Hematopoietic multipotent progenitor cell treated with erythropoietin and hydrocortisone succinate and interleukin-3 and kit ligand, for 17 days (in vitro differentiated cells): ENCODE data around the gene SPRTN.
"Not testable (repeated sequence)": the region's sequence is repeated elsewhere in the genome, so short reads cannot be mapped to it uniquely, and the experiment has no call there.

Experiments used
- DNase-seq: peaks from one replicate; pipeline ENCODE4 v3.0.0-alpha.2; 2015; ENCODE audit warnings: low spot score

The SPRTN gene

DNA sequence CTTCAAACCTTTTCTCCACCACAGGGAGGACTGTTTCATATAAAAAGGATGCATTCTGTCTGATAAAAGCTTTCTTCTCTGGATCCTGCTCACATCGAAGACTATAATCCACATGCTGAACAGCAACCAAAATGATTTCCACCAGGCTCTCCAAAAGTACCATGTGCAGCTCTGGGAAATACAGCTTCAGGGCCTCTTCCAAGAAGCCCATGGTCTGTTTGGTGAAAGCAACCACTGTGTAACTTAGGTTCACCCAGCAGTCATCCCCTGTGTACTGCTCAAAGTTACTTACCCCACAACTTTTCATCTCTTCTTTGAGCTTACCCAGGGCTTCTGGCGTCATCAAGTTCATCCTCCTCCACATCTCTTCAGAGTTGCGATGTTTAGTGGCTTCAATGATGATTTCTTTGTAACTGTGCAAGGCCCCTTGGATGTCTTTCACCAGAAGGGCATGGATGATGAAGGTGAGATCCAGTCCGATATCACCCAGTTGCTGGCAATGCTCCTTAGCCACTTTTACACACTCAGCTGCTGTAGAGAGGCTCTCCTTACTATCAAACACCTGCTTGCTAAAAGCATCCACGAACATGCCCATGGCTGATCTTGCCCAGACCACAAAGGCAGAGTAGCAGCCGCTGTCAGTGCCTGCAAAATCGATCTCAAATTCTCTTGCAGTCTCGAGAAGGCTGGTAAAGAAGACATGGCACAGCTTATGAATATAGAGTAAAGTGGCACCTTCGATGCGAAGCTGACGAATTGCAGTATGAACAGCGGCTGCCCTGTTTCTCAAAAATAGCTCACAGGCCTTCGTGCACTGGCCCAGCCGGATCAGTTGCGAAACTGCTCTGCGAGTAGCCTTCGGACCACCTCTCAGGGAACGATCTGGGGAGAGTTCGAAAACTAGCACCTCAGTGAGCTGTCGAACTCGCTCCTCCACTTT lies 2.2 kb upstream of the SPRTN start:
- DNase-seq = peak; percentile 19

DNA sequence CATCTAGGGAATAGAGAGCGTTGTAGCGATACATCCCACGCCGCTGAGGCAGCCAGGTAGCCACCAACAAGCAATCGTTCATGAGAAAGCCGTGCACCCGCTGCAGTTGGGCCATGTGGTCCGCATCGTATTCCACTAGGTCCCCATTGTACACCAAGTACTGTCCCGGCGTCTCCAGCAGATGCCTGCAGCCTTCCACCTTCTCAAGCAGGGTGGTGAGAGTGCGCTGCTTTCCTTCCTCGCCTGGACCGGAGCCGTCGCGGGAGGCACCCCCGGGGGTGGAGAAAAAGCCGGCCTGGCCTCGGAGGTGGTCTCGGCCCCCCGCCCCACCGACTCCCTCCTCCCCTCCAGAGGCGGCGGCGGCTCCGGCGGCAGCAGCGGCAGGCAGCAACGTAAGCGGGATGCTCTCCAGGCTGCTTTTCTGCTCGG lies 1.0 kb upstream of the SPRTN start:
- no peak for DNase-seq

DNA sequence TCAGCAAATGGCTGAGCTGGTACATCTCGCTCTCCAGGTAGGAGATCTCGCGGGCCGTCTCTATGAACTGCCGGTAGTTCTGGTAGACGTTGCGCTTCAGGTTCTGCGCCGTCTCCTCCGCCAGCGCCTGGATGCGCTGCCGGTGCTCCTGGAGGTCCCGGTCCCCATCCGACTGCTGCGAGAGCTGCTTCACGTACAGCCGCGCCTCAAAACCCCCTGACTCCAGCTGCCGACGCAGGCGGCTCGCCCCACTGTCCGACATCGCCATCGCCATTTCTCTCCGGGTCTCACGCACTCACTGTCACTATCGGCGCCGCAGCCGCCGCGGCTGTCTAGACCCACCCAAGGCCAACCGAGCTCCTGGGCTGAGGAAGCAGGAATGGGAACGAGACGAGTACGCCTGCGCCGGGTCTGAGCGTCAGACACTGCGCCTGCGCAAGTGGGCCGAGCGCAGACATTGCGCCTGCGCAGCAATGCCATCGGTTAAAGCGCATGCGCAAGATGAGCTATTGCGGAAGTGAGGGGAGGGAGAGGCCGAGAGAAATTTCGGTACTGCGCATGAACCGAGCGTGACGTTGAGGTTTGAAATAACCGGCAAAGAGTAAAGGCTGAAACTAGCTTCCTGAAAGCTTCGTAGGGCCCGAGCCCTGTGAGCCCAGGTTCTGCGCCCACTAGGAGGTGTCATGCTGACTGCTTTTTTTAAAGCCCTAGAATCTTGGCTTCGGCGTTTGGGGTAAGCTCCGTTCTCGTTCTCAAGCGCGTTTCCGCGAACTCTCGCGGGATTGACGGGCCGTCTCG lies 422 bp upstream of the SPRTN start, which contains the start of gene EXOC8:
Gene EXOC8 (minus strand): TSS at position 381 of the 798 bp plus-strand sequence. CDS start 107 bp downstream, at position 274.
- peak; percentile 100 for DNase-seq

DNA sequence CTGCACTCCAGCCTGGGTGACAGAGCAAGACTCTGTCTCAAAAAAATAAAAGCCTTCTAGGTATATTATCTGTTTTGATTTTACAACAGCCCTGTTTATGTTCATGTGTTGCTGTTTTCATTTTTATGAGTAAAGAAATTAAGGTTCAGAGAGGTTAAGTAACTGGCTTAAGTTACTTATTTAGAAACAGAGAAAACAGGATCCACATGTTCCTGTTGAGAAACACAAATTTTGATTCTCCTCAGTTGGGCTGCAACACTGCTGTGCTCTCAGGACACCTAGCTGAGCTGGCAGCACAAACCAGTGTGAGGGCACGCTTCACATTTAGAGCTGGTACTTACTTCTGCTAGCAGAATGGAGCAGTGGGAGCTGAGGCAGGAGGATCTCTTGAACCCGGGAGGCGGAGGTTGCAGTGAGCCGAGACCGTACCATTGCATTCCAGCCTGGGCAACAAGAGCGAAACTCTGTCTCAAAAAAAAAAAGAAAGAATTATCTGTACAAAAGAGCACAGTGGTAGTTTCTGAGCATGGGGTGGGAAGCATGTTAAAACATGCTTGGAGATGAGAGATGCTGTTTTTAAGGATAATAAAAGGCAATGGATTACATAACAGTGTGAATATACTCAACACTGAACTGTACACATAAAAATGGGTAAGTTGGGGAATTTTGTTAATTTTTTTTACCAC lies 2.4 kb downstream of the SPRTN start:
- DNase-seq = no peak

DNA sequence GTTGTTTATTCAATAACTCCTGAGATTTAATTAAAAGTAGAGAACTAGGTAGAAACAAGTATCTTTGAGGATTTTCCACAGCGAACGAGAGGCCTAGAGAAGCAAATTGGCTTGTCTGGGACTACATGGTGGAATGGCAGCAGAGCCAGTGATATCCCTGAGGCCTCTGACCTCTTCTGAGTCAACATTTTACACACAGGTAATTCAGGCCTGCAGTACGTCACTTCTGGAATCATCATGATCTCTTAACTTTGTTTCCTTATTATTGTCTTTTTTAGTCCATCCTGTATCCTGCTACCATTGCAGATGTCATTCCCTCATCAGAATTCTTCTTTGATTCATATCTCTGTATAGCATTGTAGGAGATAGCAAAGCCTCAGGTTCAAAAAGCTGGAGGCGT lies 9.9 kb downstream of the SPRTN start:
- DNase-seq = no peak

DNA sequence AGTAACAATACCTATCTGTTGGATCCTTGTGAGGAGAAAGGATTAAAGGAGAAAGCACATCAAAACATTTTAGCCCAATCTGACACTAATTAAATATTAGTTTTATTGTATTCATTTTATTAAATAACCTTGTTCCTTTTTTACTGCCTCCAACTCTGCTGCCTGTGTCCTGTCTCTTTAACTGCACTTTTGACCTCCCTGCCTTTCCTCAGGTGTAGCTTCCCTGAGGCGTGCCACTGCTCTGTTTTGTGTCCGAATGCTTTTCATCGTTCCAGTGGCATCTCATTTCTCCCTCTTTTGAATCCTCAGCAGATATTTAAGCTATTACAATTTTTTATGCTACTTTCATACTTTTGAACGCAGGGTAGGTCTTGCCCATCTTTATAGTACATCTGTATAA lies 10.3 kb downstream of the SPRTN start:
- DNase-seq = no peak

DNA sequence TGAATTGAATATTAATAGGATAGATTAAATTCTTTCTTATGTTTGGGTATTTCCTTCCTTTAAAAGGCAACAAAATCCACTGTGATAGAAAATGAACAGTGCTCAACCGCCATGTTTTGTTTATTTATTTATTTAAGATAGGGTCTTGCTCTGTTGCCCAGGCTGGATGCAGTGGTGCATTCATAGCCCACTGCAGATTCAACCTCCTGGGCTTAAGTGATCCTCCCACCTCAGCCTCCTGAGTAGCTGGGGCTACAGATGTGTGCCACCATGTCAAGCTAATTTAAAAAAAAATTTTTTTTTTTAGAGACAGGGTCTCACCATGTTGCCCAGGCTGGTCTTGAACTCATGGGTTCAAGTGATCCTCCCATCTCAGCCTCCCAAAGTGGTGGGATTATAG lies 10.8 kb downstream of the SPRTN start:
- not testable (repeated sequence) for DNase-seq

DNA sequence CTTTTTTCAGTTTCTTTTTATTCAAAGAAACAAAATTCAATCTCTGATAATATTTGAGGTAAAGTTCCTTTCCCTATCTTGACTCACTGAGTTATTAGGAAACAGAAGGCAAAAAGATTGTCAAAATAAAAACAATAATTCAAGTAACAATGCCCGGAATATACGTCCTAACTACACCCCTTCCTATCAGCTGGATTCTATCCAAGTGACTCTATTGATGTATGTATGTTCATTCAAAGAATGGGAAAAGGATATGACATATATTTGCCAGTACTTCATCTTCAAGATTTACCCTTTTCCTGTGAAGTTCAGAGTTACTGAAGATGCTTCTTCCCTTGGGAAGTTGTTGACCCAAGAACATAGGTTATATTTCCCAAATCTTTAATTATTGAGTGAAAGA lies 13.7 kb downstream of the SPRTN start:
- DNase-seq = no peak

DNA sequence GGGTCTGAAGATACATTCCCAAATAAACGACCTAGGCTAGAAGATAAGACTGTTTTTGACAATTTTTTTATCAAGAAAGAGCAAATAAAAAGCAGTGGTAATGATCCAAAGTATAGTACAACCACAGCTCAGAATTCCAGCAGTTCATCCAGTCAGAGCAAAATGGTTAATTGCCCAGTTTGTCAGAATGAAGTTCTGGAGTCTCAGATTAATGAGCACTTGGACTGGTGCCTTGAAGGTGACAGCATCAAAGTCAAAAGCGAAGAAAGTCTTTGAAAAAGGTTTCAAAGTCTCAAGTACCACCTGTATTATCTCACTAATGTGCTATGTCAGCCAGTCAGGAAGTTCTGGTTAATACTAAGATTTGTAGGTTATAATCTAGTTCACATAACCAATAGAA lies 15.0 kb downstream of the SPRTN start:
- no peak for DNase-seq

DNA sequence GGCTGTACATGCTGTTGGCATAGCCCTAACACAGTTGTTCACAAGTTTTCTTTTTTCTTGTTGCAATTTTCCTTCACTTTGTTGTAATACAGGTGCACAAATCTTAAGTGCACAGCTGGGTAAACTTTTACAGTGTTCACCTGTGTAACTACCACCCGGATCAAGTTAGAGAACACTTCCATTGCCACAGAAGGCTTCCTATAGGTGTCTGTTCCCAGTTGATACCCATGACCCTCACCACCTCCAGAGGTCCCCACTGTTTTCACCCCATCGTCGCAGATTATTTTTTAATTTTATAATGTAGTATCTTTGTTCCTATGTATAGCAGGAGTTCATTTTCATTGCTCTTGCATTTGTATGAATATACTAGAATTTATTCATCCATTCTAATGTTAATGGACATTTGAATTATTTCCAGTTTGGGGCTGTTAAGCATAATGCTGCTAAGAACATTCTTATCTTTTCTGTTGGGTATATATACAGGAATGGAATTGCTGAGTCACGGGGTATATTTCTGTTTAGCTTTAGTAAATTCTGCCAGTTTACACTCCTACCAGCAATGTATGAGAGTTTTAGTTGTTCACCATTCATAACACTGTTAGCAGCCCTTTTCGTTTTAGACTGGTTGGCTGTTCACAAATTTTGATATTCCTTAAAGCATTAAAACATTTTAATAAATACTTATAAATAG lies 16.4 kb downstream of the SPRTN start:
- peak; percentile 67 for DNase-seq

DNA sequence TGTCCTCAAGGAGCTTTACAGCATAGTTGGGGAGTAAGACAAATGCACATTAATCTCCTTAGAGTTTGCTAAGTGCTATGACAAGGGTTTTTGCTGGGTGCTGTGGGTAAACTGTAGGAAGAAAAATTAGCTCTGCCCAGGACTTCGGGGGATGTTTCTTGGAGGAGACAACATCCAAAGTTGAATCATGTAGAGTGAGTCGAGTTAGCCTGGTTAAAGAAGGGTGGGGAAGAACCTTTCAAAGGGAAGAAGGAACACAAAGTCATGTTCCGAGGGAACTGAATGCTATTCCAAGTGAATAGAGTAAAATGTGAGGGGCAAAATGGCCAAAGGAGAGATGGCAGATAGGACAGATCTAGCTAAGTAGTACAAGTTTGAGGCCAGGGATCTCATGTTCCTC lies 17.1 kb downstream of the SPRTN start:
- DNase-seq = peak; percentile 21

DNA sequence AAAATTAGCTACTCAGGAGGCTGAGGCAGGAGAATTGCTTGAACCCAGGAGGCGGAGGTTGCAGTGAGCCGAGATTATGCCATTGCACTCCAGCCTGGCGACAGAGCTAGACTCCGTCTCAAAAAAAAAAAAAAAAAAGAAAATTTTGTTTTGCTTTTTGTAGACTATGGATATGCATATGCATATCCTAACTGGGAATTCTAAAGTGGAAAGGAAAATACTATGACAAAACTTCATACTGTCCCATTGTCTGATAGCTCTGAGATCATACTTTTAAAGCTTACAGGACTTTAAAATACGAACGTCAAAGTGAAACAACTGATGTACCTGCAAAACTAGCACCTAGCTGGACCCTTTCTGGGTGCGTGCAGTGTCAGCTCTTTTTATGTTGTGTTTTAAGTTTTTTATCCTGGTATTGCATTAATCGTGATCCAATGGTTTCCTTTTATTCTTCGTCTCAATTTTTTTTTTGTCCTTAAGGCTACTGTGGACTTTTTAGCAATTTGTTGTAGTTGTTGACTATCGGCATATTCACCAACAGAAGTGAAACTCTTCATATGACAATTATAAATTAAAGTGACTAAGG lies 19.2 kb downstream of the SPRTN start:
- no peak for DNase-seq

DNA sequence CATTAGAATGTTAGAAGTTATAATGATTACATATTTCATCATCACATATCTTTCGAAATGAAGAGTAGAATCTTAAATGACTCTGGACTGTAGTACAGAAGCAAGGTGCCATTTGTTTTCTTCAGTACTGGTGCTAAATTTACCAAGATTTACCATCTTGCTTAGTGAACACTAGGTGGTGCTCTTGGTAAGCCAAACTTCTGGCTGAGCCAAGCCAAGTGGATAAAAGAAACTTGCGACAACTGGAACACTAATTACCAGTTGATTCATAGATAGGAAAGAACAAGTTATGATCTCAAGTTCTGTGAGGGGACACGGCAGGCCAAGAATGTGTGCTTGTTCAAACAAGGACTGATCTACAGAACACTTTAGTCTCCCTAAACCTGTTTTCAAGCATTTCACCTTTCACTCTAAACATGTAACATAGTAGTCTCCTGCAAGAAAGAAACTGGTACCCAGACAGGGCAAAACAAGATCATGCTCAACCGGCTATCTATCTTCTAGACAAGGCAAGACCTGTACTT lies 19.8 kb downstream of the SPRTN start:
- peak; percentile 77 for DNase-seq

DNA sequence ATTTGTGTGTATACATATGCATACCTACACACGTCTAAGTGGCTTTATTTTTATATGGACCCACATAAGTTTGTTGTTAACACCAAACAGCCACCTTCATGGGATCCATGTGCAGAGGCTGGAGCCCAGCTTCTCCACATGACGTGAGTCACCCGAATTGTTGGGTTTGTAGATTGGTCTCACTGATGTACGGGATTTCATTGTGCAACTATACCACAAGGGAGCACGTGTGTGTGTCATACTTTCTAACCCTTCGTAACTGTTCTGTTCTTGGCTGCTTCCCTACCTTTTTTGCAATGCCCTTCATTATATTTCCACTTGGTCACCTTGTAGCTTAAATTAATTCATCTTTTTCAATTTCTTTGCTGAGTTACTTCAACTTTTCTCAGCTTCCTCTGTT lies 21.0 kb downstream of the SPRTN start:
- DNase-seq = no peak

DNA sequence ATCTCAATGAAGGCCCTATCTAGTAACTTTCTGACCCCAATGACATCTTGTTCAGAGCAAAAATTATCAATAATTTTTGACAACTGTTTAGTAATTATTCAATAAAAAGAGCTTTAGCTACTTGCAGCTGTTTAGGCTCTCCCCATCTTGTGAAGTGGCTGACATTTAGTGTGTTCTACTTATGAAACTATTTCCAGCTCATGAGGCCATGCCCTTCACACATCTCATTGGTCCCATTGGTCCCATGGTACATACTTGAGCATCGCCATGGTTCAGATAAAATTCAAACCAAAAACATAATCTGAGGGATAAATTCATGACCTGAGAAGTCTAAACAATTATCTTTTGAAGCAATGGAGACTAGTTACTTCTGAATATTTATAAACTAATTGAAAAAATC lies 24.2 kb downstream of the SPRTN start:
- DNase-seq = no peak

DNA sequence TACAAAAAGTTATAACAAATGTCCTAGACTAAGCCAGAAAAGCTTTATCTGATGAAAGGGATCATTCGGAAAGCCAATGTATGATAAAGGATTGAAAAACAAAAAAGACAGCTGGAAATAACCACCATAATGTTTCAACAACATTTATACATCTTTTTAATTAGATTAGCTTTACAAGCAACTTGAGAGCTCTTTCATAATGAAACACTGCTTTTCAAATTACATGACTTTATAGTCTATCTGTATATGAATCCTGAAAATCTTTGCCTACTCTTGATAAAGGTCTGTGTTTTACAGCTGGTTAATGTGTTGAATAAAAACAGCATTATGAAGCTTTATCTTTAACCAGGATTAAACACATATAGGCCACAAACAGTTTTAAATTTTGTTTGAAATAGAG lies 25.5 kb downstream of the SPRTN start:
- DNase-seq = no peak

DNA sequence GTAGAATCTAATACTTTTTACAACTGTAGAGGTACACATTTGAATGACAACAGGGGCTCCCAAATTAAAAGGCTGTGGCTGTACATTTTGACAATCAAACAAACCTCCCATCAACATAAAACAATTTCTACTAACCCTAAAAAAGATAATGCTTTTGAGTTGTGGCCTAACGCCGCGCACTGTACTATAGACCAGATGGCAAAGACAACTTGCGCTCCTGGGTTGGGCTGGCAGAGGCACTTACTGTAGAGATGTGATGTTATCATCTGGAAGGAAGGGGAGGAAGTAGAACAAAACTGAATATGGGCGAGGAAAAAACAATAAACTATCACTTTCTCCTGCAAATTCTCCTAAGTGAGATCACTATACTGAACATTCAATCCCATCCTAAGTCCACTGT lies 26.1 kb downstream of the SPRTN start:
- no peak for DNase-seq

DNA sequence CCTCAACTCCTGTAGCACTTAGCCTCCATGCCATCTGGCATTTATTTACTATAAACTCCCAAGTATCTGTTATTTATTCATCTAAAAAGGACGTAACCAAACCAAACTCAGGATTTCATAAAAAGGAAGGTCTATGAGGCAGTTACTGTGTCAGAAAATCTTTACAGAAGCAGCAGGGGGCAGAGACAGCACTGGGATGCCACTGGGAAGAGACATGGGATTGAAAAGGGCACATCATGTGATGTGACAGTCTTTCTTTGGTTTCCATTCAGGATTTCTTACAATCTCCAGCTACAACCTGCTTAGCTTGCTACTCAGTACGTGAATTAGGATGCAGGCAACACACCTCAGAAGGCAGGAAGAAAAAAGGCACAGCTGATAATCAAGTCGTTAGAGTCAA lies 31.2 kb downstream of the SPRTN start:
- DNase-seq = no peak

DNA sequence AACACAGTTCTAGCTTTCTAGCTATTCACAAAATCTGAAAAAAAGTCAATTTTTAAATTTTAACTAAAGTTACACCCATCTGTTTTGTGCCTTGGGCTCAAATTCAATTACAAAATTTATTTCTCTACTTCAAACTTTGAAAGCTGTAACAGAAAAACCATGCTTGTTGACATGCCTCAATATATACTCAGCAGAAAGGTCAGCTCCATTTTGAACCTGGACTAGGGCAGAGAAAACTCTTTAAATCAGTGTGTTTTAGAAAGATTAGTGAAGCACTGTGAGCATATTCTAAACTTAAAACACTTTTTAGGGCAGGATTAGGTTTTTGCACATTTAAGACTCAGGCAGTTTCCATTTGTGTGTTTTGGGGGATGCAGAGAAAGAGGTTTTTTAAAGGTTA lies 34.4 kb downstream of the SPRTN start:
- DNase-seq = no peak

DNA sequence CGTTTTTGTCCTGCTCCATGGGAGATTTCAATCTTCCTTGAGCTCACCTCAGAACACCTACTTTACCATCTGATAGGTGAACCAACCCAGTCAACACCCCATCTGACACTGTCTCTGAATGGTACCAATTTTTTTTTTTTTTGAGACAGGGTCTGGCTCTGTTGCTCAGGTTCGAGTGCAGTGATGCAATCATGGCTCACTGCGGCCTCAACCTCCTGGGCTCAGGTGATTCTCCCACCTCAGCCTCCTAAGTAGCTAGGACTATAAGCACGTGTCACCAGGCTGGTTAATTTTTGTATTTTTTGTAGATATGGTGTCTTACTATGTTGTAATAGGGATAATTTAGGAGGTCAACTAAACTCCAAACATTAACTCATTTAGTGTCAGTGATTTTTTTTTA lies 36.3 kb downstream of the SPRTN start:
- no peak for DNase-seq

DNA sequence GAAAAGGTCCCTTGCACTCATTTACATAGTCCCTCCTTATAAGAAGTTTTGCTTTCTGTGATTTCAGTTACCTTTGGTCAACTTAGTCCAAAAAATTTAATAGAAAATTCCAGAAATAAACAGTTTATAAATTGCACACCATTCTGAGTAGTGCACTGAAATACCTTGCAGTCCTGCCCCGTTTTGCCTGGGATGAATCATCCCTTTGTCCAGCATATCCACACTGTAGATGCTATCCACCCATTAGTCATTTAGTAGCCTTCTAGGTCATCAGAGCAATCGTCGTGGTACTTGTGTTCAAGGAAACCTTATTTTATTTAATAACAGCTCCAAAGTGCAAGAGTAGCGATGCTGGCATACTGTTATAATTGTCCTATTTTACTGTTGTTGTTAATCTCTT lies 38.0 kb downstream of the SPRTN start:
- DNase-seq = no peak
